GM21528 (cell line): Measurements from ENCODE around the gene KLHL13.

Source experiments
- ATAC-seq: cut with Tn5 transposase; IDR thresholded peaks from one replicate; pipeline ENCODE4 v1.9.1; 2021; ENCODE audit warnings: mild to moderate bottlenecking, moderate library complexity; ENCODE audit not compliant: unreplicated experiment, low FRiP score

The KLHL13 gene

GRCh38 chrX:117898226-117898625 lies 218.4 kb downstream of the KLHL13 start:
- no peak for ATAC-seq

- ATAC-seq, result no peak
Measured at GRCh38 chrX:117895418-117895817, 221.2 kb downstream of the KLHL13 start.

GRCh38 chrX:117892469-117892868 lies 224.1 kb downstream of the KLHL13 start:
- no peak for ATAC-seq

- no peak for ATAC-seq
Measured at GRCh38 chrX:117871796-117872195, 244.8 kb downstream of the KLHL13 start.

GRCh38 chrX:117860517-117860916 lies 256.1 kb downstream of the KLHL13 start:
- no peak for ATAC-seq

GRCh38 chrX:117854806-117855205 lies 261.8 kb downstream of the KLHL13 start:
- ATAC-seq, result no peak

GRCh38 chrX:117851025-117851424 lies 265.6 kb downstream of the KLHL13 start:
- ATAC-seq, result no peak
